ENCODE results near the gene FSTL5.
A peak's percentile ranks its signal among the peaks of the same experiment; 100 is the strongest.

Gene FSTL5

DNA sequence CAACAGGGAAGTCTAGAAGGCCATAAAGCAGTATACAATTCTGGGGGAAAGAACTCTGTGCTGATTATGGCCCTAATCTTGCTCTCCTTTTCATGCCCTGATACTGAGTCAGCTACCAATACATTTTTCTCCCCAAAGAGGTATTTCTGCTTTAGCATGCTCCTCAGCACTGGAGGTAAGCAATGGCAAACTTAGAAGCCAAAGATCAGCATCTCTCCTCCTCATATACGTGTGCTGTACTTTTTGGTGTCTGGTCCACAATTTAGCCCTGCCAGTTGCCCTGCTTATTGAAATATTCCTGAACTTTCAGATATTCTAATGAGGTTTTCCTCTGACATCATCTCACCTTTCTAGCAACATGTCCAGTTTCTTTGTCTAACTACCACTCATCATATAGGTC is 226.2 kb downstream of the FSTL5 start:
- FAIRE-seq (no peak), DNase-seq (ENCODE audit: low spot score) (no peak)

DNA sequence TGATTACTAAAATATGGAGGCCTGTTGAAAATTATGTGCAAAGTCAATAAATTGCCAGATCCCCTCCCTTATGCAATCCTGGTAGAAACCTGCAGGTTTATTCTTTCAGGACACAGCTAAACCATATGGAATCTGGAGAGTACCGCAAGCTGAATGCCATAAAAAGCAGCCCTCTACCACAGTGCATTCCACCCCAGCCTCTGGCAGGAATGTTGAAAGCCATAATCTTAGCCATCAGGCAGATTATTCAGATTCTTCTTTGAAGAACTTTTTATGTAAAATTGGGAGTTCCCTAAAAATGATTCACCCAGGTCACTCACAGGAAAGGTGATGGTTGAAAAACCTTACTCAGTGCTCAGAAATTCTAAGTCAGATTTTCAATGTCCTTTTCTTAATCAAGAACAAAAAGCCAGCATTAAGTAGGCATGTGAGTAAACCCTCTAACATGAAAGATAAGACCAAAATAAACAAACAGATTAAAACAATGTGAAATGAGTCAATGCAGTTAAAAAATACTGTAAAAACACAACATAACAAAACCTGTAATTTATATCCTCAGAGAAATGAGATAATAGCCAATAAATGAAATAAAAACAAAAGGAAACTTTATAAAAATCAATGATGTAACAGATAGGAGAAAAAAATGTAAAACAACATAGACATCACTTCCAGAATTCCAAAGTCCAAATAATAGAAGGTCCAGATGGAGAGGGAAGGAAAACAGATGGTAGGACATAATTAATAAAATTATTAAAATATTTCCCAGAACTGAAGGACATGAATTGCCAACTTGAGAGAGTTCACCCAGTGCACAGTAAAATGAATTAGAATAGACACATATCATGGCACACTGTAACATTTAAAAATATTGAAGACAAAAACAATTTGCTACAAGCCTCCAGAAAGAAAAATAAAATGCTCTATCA is 226.9 kb downstream of the FSTL5 start:
- FAIRE-seq (no peak), DNase-seq (ENCODE audit: low spot score) (peak; percentile 59)

DNA sequence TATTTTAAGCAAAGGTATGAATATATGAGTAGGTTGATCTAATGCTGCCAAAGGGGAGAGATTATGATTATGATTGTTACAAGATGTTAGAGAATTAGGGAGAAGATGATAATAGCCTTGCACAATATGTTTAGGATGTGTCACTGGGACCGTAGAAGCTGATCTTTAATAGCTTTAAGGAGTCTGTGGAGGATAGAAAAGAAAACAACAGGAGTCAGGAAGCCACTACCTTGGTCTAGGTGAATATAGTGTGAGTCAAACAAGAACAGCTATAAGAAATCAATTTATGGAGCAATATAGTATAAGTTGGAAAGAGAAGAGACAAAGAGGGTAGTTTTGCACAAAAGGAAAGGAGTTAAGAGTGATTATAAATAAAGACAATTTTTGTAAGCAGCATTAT is 232.7 kb downstream of the FSTL5 start:
- DNase-seq (ENCODE audit: low spot score) = no peak
- FAIRE-seq = no peak

DNA sequence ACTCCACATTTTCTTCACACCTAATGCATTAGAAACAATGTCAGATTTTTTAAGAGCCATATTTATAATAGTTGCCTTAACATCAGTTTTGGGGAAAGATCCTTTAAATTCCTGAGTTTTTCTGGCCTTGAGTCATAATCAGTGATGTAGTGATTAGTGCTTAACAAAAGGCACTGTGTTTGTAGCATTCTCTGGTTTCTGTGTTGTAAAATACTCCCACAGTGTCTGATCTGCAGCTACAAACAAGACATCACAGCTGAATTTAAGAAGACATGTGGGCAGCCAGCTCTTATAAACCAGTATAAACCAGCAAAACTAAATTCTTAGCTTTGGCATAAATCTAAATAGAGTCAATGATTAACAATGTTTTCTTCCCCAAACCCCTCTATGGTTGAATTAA is 233.8 kb downstream of the FSTL5 start:
- DNase-seq (ENCODE audit: low spot score) = peak; percentile 24
- no peak for FAIRE-seq

DNA sequence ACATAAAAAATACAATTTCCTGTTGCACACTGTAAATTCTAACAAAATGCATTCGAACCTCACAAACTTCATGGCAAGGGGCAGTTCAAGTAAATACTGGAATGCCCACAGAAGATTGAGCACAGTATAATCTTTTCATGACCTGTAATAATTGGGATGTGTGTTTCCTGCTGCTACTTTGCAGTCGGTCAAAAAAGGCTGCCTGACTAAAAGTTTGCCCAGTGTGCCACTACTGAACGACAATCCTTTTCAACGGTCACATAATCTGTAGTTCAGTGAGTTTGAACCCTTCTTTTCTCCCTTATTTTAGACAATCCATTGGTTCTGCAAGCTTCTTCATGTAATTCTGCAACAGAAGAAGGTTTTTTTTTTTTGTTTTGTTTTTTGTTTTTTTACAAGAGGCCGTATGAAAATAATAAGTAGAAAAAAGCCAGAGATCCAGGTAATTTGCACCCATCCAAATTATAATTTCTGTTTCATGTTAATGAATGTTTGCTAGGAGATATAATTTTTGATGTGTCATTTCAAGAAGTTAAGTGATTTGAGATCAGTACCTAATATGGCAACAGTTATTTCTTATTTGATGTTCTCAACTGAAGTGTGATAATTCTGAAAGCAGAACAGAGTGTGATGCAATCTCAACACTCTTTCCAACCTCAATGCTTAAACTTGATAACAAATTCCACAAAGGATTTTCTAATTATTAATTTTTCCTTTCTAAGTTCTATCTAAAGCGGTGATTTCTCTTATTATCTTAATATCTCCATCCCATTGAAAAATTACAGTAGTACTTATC is 237.6 kb downstream of the FSTL5 start:
- no peak for FAIRE-seq
- DNase-seq (ENCODE audit: low spot score) = no peak

DNA sequence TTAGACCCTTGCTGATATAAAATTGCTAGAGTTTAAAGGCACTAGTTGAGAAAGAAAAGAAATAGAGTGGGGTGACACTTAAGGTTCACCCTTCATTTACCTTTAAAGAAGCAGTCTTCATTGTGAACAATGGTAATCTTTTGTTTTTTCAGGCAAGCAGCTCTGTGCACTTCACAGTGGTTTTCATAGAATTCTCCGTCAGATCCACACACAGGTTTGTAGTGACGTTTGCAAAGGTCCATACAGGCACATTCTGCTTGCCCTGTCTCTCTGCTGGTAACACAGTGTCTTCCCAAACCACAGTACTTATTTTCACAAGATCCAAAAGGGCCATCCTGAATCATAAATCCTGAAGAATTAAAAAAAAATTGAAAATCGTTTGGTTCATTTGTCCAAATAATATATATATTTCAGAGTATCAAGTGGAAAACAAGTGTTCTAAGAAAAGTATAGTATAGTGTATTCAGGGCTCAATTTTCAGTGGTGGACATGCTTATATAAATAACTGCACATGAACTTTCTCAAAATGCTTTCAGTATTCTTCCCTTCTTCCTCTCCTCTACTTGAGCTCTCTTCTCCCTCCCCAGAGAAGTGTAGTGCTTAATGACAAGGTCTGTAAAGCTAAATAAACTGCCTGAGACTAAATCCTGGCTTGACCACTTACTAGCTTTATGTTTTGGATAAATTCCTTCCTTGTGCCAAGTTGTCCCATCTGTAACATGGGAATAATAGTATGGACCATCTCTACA is 243.3 kb downstream of the FSTL5 start:
- no peak for FAIRE-seq
- no peak for DNase-seq (ENCODE audit: low spot score)

DNA sequence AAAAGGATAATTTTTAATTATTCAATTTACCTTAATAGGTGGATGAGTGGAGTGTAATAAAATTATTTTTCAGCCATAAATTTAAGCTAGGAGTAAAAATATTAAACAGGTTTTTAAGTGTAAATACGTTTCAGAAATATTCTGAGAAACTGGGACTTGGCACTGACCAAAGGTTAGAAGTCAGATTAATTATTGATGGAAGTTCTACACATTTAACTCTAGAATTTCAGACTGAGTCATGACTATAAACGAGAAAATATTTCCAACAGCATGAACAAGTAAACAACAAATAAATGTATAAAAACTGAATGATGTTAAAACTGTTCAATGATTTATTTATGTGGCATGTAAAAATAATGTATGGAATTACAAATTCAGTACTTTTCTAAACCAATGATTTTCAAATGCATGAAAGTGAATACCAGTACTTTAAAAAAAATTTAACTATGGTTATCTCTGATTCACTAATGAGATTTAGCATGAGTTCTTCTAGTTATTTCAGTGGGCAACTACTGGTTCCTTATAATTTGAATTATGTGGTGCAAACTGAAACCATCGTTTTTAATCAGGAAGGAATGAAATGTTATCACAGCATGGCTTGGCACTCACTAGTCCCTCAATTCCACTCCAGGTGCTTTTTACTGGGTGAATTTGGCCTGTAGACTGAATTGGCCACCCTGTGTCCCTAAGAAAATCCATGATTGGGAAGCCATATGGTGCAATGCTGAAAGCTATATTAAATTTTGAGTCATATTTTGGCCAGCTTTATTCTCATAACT is 244.2 kb downstream of the FSTL5 start:
- no peak for DNase-seq (ENCODE audit: low spot score)
- no peak for FAIRE-seq

DNA sequence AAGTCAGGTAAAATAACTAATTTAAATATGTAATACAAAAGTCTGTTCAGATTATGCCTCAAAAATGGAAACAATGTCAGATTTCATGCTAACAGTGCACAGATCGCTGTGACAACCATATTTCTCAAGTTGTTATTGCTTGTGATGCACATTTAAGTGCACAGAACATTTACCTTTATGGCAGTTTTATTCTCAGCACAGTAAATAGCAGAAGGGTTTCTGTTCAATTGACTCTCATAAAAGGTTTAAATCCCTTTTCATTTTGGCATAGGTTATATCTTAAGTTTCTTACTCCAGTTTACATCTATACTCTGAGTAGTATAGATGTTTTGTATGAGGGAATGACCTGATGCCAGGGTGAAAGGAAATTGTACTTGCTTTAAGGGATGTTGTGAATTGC is 247.8 kb downstream of the FSTL5 start:
- FAIRE-seq (no peak), DNase-seq (ENCODE audit: low spot score) (no peak)

DNA sequence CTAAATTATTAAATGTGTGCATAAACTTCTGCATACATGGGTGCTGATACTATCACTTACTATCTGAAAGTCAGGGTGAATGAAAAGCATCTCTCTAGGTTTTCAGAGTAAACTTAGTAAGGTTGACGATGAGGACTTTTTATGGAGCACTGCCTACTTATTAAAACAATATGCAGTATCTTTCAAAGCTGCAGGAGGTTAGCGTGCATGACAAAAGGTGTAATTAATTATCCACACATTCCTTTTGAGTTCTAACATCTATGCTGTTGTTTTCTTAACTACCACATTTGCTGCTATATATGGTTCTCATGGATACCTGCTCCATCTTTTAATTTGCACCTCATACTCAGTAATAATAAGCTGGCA is 256.2 kb downstream of the FSTL5 start:
- FAIRE-seq (no peak), DNase-seq (ENCODE audit: low spot score) (no peak)

DNA sequence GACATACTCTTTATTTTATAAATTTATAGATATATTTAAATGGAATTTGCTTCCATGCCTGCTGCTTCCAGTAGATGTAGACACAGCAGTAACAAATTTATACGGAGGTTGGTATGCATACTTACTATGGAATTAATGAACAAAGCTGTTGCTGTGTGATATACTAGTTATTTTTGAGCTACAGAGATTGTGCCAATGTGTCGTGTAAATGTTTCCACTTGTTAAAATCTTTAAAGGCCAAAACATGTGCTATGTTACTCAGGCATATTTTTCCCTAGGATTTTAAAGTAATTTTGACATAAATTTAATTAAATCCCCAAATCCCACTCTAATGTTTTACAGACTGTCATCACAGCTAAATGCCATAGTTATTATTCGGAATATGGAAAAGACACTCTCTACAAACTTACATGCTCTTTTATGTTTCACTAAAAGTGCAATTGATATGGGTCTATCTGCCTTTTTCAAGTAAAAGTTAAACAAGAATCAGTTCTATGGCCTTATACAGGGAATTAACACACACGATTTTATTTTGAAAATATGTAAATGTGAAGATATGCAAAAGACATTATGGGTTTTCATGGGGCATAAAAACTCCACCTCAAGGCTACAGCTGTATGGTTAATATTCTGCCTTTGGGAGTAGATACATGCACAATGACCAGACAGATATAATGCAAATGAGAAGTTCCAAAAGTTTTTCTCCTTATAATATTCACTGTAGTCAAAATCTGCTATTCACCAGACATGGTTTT is 256.8 kb downstream of the FSTL5 start:
- DNase-seq (ENCODE audit: low spot score) (no peak), FAIRE-seq (no peak)

DNA sequence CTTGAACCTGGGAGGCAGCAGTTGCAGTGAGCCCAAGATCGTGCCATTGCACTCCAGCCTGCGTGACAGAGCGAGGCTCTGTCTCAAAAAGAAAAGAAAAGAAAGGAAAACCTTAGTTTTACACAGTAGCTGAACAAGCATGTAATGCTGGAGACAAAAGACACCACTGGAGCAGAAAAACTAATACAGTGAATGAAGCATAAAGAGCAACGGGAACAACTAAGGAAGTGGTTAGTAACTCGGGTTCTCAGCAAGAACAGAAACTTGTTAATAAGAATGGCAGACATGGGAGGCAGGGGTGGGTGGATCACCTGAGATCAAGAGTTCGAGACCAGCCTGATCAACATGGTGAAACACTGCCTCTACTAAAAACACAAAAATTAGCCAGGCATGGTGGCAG is 263.7 kb downstream of the FSTL5 start:
- DNase-seq (ENCODE audit: low spot score) (no peak), FAIRE-seq (no peak)

DNA sequence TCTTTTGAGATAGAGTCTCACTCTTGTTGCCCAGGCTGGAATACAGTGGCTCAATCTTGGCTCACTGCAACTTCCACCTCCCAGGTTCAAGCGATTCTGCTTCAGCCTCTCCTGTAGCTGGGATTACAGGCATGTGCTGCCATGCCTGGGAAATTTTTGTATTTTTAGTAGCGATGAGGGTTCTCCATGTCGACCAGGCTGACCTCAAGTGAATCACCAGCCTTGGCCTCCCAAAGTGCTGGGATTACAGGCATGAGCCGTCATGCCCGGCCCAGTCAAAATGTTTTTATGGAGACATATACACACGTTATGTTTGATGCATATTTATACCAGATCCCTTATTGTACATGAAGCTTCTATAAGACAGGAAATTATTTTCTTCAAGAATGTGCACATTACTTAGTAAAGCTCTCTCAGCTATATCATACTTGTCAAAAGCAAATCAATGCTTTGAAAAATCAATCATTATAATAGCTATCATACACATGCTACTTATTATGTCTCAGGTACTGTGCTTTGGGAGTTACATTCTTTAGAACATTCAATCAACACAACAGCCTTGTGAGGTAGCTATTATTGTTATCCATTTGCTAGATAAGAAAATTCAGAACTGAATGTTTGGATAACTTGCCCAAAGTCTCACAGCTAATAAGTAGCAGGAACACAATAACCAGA is 269.2 kb downstream of the FSTL5 start:
- no peak for DNase-seq (ENCODE audit: low spot score)
- no peak for FAIRE-seq

DNA sequence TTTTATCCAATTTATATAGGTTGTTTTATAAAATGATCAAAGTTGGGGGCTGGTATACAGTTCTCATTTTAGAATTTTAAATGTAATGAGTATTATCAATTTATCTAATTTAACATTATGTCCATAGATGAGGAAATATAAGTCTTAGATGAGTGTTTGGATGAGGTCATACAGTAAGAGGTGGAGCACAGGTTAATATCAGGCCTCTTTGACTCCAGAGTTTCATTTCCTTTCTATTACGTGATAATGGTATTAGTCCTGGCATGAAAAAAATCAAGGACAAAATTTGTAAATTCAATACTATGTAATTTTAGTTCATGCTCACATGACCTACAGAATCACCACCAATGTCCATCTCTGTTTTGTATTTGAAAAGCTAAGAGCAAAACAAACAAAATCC is 269.8 kb downstream of the FSTL5 start:
- no peak for FAIRE-seq
- DNase-seq (ENCODE audit: low spot score) = no peak

DNA sequence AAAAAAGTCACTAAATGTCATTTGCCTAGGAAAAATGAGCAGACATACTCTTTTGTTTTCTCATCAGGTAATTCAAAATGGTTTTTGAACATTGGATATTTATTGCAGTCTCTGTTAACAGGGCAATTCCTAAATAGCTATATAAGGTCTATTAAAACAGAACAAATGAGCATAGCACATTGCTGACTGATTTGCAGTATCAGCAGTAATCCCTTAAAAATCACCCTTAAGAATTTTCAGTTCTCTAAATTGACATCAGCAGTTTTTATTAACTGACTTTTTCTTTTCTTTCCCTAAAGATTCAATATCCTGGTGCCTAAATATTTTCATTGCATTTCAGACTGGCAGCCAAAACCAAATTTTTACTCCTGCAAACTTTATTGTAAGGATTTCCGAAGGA is 270.2 kb downstream of the FSTL5 start:
- no peak for DNase-seq (ENCODE audit: low spot score)
- FAIRE-seq = no peak

DNA sequence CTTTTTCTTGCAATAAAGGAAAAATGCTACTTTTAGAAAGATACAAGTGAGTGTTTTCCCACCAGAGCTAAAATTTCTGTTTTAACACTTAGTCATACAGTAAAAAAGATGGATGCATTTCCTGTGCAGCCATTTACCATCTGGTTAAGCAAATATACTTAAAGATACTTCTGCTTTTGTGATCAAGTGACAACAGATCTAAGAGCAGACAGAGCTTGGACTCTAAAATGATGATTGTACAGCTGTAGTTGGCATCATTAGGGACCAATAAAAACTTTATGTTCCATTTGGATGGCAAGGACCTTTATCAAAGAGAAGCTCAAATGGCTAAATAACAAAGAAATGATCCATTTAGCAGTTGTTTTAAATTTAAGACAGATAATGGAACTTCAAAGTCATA is 270.8 kb downstream of the FSTL5 start:
- no peak for DNase-seq (ENCODE audit: low spot score)
- no peak for FAIRE-seq

DNA sequence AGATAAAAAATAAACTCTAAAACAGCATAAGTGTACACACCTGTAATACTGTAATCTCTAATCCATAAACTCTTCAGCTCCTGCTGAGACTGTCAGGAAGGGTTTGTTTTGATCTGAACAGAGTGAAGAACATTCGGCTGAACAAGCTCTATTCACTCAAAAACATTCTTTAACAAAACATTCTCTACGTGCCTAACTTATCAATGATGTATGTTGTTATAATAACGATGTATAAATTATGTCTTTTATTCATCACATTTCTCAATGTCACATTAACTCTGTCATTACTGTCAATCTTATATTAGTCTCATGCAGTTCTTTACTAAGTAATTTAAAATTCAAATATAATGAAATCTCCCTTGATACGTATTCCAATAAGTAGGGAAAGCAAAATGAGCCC is 280.6 kb downstream of the FSTL5 start:
- FAIRE-seq (no peak), DNase-seq (ENCODE audit: low spot score) (no peak)

DNA sequence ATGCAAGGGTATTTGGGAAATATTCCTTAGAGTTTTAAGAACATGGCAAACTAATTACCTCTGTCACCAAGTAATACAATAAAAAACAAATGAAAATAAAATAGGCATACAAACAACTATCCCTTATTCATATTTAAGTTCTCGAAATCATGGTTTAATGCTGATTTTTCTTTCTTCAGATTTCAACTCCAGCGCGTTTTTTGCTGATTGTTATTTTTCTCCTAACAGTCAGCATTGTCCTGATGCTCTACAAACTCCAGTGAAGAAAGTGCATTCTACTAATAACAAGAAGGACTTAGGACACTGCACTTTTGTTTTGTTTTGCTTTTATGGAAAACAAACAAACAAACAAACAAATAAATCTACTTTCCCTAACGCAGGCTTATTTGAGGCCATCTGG is 282.4 kb downstream of the FSTL5 start:
- no peak for DNase-seq (ENCODE audit: low spot score)
- no peak for FAIRE-seq

DNA sequence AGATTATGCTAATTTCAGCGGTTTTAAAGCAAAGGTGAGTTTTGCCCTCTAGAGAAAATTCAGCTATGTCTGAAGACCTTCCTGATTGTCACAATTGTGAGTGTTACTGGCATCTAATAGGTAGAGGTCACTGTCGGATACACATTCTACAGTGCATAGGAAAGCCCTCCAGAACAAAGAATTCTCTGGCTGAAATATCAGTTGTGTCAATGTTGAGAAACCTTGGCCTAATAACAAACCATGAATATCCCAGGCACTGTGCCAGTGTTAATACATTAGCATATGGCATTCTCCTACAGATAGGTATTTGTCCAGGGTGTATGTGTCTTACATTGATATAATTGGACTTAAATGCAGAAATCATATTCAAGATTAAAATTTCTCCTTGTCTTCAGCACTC is 294.3 kb downstream of the FSTL5 start:
- no peak for FAIRE-seq
- DNase-seq (ENCODE audit: low spot score) = no peak

DNA sequence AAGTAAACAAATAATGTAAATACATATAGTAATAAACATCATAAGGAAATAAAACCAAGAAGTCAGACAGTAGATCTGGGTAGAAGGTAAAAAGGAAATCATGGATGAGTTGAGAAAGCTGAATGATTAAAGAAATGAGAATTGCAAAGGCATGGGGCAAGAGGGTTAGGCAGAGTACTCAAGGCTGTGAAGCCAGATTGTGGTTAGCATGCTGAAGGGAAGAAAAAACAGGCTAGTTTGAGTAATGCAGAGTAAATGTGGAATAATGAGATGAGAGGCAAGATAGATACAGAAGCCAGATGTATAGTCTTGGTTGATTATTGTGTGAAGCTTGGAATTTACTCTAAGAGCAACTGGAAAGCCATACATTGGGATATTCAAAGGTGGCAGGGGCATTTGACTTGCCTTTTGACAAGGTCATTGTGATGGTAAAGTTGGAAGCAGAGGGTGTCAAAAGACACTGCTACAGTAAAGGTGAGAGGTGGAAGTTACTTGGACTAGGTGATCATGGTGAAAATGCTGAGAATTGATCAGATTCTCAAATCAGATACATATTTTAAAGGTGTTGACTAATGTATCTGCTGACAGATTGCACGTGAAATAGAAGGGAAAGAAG is 307.0 kb downstream of the FSTL5 start:
- FAIRE-seq (no peak), DNase-seq (ENCODE audit: low spot score) (no peak)

DNA sequence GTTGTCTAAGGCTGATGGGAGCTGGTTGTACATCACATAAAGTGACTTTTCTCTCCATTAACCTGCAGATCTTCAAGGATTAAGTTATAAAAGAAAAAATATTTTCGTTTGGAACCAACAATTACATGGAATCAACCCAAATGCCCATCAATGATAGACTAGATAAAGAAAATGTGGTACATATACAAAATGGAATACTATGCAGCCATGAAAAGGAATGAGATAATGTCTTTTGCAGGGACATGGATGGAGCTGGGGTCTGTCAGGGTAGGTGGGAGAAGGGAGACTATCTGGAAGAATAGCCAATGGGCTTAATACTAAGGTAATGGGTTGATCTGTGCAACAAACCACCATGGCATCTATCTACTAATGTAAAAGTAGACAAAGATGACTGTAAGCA is 313.2 kb downstream of the FSTL5 start:
- no peak for DNase-seq (ENCODE audit: low spot score)
- no peak for FAIRE-seq
